ENCODE data around the gene ZNF445. TPM values are rescaled to one million over a fixed set of nuclear protein-coding genes. Genes with fewer than 3 reads are reported as not detected.
"Not testable (repeated sequence)": the region's sequence is repeated elsewhere in the genome, so short reads cannot be mapped to it uniquely, and the experiment has no call there.

The ZNF445 gene
- total RNA-seq, 1 donor from 2014 or later: 28.3 TPM

GRCh38 chr3:44470430-44470829 lies 7.0 kb downstream of the ZNF445 start:
- peaks cover 66% of the 10 kb centered on the region for H4K20me1 ChIP-seq (ENCODE audit: low read depth)
- no peaks in the 10 kb centered on the region for H3K9me3 ChIP-seq (ENCODE audit: low read depth)
- no peaks in the 10 kb centered on the region for H3F3A ChIP-seq (ENCODE audit: low read depth)
- DNase-seq (ENCODE audit: low spot score): no peak
- H3K27me3 ChIP-seq: no peaks in the 10 kb centered on the region
- no peaks in the 10 kb centered on the region for H3K27me3 Mint-ChIP-seq (ENCODE audit: insufficient read depth, low read depth)
- H3K4me3 ChIP-seq: no peak overlapping the region
- H3K36me3 Mint-ChIP-seq: peaks cover 18% of the 10 kb centered on the region
- no peak overlapping the region for H3K4me3 Mint-ChIP-seq
- no peak overlapping the region for H2AFZ ChIP-seq (replicated peaks)
- no peak overlapping the region for H3K4me2 ChIP-seq
- peaks cover 17% of the 10 kb centered on the region for H3K4me1 Mint-ChIP-seq
- no peaks in the 10 kb centered on the region for H3K4me1 ChIP-seq
- H3K36me3 ChIP-seq: no peaks in the 10 kb centered on the region
- TF ChIP-seq CTCF (IDR thresholded peaks at IDR 0.05) (no peak), EZH2 (IDR thresholded peaks at IDR 0.05) (no peak), EZH2phosphoT487 (IDR thresholded peaks at IDR 0.05) (no peak)
- no peak overlapping the region for H3K9ac ChIP-seq
- H3K79me2 ChIP-seq (ENCODE audit: low read depth): peaks cover 99% of the 10 kb centered on the region
- no peaks in the 10 kb centered on the region for H3K9me3 Mint-ChIP-seq
- H3K27ac Mint-ChIP-seq: no peak overlapping the region
- H3K27ac ChIP-seq: no peak overlapping the region

DNA sequence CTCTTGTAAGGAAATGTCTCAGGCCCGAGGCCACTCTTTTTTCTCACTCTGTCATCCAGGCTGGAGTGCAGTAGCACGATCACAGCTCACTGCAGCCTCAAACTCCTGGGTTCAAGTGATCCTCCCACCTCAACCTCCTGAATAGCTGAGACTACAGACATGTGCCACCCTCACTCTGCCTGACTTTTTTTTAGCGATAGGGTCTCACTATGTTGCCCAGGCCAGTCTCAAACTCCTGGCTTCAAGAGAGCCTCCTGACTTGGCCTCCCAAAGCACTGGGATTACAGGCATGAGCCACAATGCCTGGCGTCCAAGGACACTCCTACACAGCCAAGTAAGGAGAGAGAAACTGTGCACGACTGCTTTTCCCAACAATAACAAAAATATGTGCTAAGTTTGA lies 7.6 kb downstream of the ZNF445 start:
- H3K4me3 ChIP-seq: no peak overlapping the region
- no peaks in the 10 kb centered on the region for H3K27me3 ChIP-seq
- no peaks in the 10 kb centered on the region for H3K4me1 ChIP-seq
- TF ChIP-seq EZH2phosphoT487 (IDR thresholded peaks at IDR 0.05) (no peak), EZH2 (IDR thresholded peaks at IDR 0.05) (no peak), CTCF (IDR thresholded peaks at IDR 0.05) (no peak)
- no peaks in the 10 kb centered on the region for H3F3A ChIP-seq (ENCODE audit: low read depth)
- Mint-ChIP-seq H3K4me3 (no peak overlapping the region), H3K4me1 (peaks cover 17% of the 10 kb centered on the region), H3K27ac (no peak overlapping the region), H3K9me3 (no peaks in the 10 kb centered on the region), H3K36me3 (peaks cover 23% of the 10 kb centered on the region), H3K27me3 (ENCODE audit: insufficient read depth, low read depth) (no peaks in the 10 kb centered on the region)
- no peaks in the 10 kb centered on the region for H3K9me3 ChIP-seq (ENCODE audit: low read depth)
- no peaks in the 10 kb centered on the region for H3K36me3 ChIP-seq
- H3K4me2 ChIP-seq: no peak overlapping the region
- H3K9ac ChIP-seq: no peak overlapping the region
- peaks cover 99% of the 10 kb centered on the region for H3K79me2 ChIP-seq (ENCODE audit: low read depth)
- no peak for DNase-seq (ENCODE audit: low spot score)
- no peak overlapping the region for H3K27ac ChIP-seq
- no peak overlapping the region for H2AFZ ChIP-seq (replicated peaks)
- peaks cover 65% of the 10 kb centered on the region for H4K20me1 ChIP-seq (ENCODE audit: low read depth)

DNA sequence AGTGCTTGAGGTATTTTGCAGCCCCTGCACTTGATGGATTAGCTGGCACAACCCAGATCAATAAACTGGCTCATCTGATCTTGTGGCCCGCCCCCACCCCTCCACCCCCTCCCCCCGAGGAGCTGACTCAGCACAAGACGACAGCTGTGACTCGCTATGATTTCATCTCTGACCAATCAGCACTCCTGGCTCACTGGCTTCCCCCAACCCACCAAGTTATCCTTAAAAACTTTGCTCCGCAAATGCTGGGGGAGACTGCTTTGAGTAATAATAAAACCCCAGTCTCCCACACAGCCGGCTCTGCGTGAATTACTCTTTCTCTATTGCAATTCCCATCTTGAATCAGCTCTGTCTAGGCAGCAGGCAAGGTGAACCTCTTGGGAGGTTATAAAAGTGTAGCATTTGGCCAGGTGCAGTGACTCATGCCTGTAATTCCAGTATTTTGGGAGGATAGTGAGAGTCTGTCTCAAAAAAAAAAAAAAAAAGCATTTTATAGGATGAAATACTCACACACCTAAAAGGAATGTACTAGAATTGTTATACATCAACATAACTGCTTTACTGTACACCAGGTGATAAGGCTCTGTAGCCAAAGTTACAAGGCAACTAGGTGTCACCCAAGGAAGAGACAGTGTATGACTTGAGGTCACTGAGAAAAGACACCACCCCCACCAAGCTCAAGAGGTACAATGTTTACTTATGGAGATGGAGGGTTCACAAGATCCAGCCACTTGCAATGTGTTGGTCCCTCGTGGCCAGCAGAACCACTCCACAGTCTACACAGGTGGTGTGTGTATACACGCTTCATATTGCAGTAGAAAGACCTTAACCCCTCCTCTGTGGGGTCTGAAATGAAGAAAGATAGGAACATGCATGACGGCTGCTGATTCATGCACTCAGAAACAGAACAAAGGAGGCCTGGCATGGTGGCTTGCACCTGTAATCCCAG lies 8.6 kb downstream of the ZNF445 start:
- Mint-ChIP-seq H3K9me3 (no peaks in the 10 kb centered on the region), H3K27me3 (ENCODE audit: insufficient read depth, low read depth) (no peaks in the 10 kb centered on the region), H3K27ac (no peak overlapping the region), H3K36me3 (peaks cover 23% of the 10 kb centered on the region), H3K4me3 (no peak overlapping the region), H3K4me1 (peaks cover 17% of the 10 kb centered on the region)
- H3K9me3 ChIP-seq (ENCODE audit: low read depth): no peaks in the 10 kb centered on the region
- peaks cover 4% of the 10 kb centered on the region for H3K36me3 ChIP-seq
- H3K79me2 ChIP-seq (ENCODE audit: low read depth): peaks cover 99% of the 10 kb centered on the region
- no peaks in the 10 kb centered on the region for H3K27me3 ChIP-seq
- no peak overlapping the region for H2AFZ ChIP-seq (replicated peaks)
- no peak overlapping the region for H3K4me3 ChIP-seq
- H3K4me1 ChIP-seq: no peaks in the 10 kb centered on the region
- H3K4me2 ChIP-seq: peak overlapping the region; percentile 31
- H3K9ac ChIP-seq: no peak overlapping the region
- H4K20me1 ChIP-seq (ENCODE audit: low read depth): peaks cover 55% of the 10 kb centered on the region
- no peak for DNase-seq (ENCODE audit: low spot score)
- H3K27ac ChIP-seq: no peak overlapping the region
- TF ChIP-seq EZH2phosphoT487 (IDR thresholded peaks at IDR 0.05) (no peak), CTCF (IDR thresholded peaks at IDR 0.05) (no peak), EZH2 (IDR thresholded peaks at IDR 0.05) (no peak)
- no peaks in the 10 kb centered on the region for H3F3A ChIP-seq (ENCODE audit: low read depth)

DNA sequence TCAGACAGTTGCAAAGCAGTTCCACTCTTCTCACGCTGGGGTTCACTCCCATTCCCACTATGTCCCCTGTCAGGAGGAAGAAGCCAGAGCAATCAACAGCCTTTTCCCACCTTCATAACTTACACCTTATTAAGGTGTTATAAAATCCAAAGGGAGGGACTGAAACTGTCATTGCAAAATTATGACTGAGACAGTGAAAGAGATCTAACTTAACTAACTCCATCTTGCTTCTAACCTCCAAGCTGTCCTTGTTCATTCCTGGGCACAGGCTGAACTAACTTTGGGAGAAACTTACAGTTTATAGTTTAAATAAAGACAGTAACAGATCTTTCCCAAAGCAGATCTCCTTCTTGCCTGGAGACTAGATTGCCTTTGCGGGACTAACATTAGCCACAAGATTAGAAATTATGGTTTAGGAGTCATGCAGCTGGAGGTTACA lies 9.4 kb downstream of the ZNF445 start:
- not testable (repeated sequence) for H2AFZ ChIP-seq (replicated peaks); H3F3A ChIP-seq (ENCODE audit: low read depth); H3K27me3 Mint-ChIP-seq (ENCODE audit: insufficient read depth, low read depth); H3K9ac ChIP-seq; H3K4me2 ChIP-seq; H3K4me1 ChIP-seq; H3K36me3 ChIP-seq; H3K4me3 ChIP-seq; H3K4me3 Mint-ChIP-seq; H3K9me3 ChIP-seq (ENCODE audit: low read depth); DNase-seq (ENCODE audit: low spot score); H3K9me3 Mint-ChIP-seq; H3K27ac Mint-ChIP-seq; H3K27ac ChIP-seq; H3K27me3 ChIP-seq
- peaks cover 49% of the 10 kb centered on the region for H4K20me1 ChIP-seq (ENCODE audit: low read depth)
- peaks cover 17% of the 10 kb centered on the region for H3K4me1 Mint-ChIP-seq
- peaks cover 96% of the 10 kb centered on the region for H3K79me2 ChIP-seq (ENCODE audit: low read depth)
- H3K36me3 Mint-ChIP-seq: peaks cover 29% of the 10 kb centered on the region

Measured in neural progenitor cell (in vitro differentiated cells).